Stimulated activated naive B cell treated with anti-CD40 and anti-IgM and Interleukin-4, amounts not matched to agents 10 μg/mL and 1 μg/mL and 100 μg/mL, for 72 hours (primary cell): ENCODE data around the gene GJC1.
A peak's percentile ranks its signal among the peaks of the same experiment; 100 is the strongest.
"Not testable (repeated sequence)": the region's sequence is repeated elsewhere in the genome, so short reads cannot be mapped to it uniquely, and the experiment has no call there.

Source experiments
- ATAC-seq, 2 donors: fragments of 150-1000 bp; cut with Tn5 transposase; replicated peaks; 2 replicates each; pipeline ENCODE4 v1.10.0; 2021; ENCODE audit warnings: moderate library complexity in 1 of 2
- DNase-seq: peaks from one replicate; pipeline ENCODE4 v3.0.0; 2021
- H3K27ac Mint-ChIP-seq: one replicate; pipeline ENCODE4 v1.8.0; 2022; ENCODE audit warnings: mild to moderate bottlenecking, mixed read lengths
- H3K27me3 Mint-ChIP-seq, 2 donors: one replicate each; pipeline ENCODE4 v1.8.0; 2022; ENCODE audit warnings: mixed read lengths in 2 of 2
- H3K36me3 Mint-ChIP-seq, 2 donors: one replicate each; pipeline ENCODE4 v1.8.0; 2022; ENCODE audit warnings: mixed read lengths in 2 of 2, mild to moderate bottlenecking in 1 of 2
- H3K4me1 Mint-ChIP-seq, 2 donors: one replicate each; pipeline ENCODE4 v1.8.0; 2022; ENCODE audit warnings: mixed read lengths in 2 of 2, mild to moderate bottlenecking in 1 of 2
- H3K4me3 Mint-ChIP-seq, 2 donors: one replicate each; pipeline ENCODE4 v1.8.0; 2022; ENCODE audit warnings: mild to moderate bottlenecking in 2 of 2, mixed read lengths in 2 of 2, moderate library complexity in 1 of 2
- H3K9me3 Mint-ChIP-seq, 2 donors: one replicate each; pipeline ENCODE4 v1.8.0; 2022; ENCODE audit warnings: mixed read lengths in 2 of 2, mild to moderate bottlenecking in 1 of 2

GJC1 gene

DNA sequence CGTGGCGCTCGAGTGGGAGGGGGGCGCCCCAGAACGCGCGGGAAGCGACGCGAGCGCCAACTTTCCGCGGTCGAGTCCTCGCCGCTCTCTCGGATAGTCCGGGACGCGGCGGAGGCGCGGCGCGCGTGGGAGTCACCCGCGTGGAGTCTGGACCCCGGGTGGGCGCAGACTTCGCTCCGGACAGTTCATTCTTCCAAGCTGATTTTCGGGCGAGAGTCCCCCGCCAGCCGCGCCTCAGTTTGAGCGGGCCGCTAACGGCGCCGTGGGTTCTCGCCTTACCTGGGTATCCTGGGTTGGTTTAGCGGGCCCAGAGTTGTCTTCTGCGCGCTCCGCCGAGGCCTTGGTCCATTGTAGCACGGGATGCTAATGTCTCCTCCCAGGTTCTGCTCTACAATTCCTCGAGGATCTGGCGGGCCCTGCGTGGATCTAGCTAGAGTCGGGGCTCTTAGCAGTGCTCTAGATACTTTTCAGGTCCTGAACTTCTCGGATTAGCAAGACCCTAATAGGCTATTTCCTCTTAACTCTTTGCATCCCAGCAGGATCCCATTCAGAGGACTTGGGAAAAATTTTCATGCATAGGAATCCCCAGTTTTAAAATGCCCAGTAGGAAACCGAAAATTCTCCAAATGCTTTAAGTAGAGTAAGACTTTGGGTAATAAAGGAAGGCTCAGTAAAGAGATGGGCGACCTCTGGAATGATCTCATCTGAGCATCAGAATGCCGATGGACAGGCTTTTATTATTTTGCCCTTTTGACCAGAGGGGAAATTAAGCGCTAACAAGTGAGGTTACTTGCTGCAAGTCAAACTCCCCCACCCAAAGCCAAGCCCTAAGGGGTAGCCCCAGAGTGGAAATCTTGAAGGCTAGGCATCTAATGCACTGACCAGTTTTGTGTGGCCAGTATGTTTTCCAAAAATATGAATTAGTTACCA, 537 bp upstream of the GJC1 start:
- H3K9me3 Mint-ChIP-seq, result no peaks in the 10 kb centered on the region
- H3K27ac Mint-ChIP-seq, result peak overlapping the region; percentile 47
- ATAC-seq (peak; percentile 42 to 44), DNase-seq (no peak)
- H3K4me1 Mint-ChIP-seq, result peaks cover 8 to 16% of the 10 kb centered on the region in 2 donors
- H3K36me3 Mint-ChIP-seq, result no peaks in the 10 kb centered on the region
- H3K27me3 Mint-ChIP-seq, result peaks cover 41 to 60% of the 10 kb centered on the region in 2 donors
- H3K4me3 Mint-ChIP-seq, result peak overlapping the region; percentile 70 to 71

DNA sequence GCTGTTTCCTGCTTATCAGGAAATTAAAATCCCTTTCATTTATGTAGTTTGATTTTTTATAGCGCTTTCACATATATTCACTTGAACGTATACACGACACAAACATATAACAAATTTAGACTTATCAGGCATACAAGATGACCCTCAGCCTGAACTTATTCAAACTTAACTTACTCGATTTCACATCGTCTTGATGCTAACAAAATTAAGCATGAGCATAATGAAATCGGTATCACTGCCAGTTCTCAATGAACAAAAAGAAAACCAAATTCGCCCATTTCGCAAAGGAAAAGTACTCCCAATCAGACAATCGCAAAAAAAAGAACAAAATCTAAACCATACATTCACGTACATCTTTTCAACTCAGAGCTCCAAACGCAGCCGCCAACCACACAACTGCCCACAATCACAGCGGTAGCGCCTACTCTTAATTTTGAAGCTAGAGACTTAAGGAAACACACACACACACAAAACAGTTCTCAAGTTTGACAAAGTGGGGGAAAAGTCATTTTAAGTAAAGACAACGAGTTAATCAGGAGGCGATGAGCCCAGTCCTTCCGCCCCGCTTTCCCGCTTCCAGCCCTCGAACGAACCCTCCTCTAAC, 1.1 kb downstream of the GJC1 start:
- H3K4me1 Mint-ChIP-seq, result peaks cover 8 to 16% of the 10 kb centered on the region in 2 donors
- peaks cover 36 to 45% of the 10 kb centered on the region in 2 donors for H3K27me3 Mint-ChIP-seq
- no peaks in the 10 kb centered on the region for H3K36me3 Mint-ChIP-seq
- ATAC-seq (peak; percentile 8 to 20), DNase-seq (no peak)
- peak overlapping the region; percentile 20 for H3K27ac Mint-ChIP-seq
- no peaks in the 10 kb centered on the region for H3K9me3 Mint-ChIP-seq
- H3K4me3 Mint-ChIP-seq, result peak overlapping the region; percentile 79 to 86

DNA sequence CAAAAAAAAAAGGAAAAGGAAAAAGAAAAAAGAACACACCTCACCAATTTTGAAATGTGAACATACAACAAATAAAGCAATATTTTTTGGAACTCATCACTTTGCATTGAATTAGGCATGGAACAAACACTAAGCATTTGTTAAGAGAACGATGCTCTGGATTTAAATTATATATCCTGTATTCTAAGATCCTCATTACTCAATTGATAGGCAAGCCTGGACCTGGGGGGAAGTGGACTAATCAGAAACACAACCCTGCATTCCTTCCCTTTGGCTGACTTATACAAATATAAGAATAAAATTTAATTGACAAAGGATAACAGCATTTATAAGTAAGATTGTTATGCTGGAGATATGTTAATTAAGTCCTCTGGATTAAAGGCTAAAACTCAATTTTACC, 2.2 kb downstream of the GJC1 start:
- Mint-ChIP-seq H3K36me3 (no peaks in the 10 kb centered on the region), H3K4me3 (no peak overlapping the region), H3K9me3 (no peaks in the 10 kb centered on the region), H3K27ac (no peak overlapping the region), H3K27me3 (peaks cover 32 to 44% of the 10 kb centered on the region in 2 donors), H3K4me1 (peaks cover 8 to 16% of the 10 kb centered on the region in 2 donors)
- DNase-seq (no peak), ATAC-seq (no peak)

DNA sequence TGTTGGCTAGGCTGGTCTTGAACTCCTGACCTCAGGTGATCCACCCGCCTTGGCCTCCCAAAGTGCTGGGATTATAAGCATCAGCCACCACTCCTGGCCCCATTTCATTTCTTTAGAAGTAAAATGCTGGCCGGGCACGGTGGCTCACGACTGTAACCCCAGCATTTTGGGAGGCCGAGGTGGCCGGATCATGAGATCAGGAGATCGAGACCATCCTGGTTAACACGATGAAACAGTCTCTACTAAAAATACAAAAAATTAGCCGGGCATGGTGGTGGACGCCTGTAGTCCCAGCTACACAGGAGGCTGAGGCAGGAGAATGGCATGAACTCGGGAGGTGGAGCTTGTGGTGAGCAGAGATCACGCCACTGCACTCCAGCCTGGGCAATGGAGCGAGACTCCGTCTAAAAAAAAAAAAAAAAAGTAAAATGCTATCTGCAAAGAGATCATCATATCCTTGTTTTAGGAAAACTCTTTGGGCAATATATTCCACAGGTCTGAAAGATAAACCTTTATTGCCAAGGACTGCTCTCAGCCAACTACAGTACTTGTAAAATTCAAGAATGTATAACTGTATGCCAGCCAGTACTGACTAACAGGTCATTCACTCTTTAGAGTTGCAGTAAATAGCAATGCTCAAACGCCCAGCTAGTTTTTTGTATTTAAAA, 3.8 kb downstream of the GJC1 start:
- Mint-ChIP-seq H3K4me1 (peaks cover 8 to 16% of the 10 kb centered on the region in 2 donors), H3K9me3 (no peaks in the 10 kb centered on the region), H3K4me3 (no peak overlapping the region), H3K36me3 (no peaks in the 10 kb centered on the region), H3K27ac (no peak overlapping the region), H3K27me3 (peaks cover 27 to 36% of the 10 kb centered on the region in 2 donors)
- ATAC-seq (no peak), DNase-seq (no peak)

DNA sequence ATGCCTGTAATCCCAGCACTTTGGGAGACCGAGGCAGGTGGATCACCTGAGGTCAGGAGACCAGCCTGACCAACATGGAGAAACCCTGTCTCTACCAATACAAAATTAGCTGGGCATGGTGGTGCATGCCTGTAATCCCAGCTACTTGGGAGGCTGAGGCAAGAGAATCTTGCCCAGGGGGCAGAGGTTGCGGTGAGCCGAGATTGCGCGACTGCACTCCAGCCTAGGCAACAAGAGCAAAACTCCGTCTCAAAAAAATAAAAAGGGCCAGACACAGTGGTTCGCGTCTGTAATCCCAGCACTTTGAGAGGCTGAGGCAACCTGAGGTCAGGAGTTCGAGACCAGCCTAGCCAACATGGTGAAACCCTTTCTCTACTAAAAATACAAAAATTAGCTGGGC, 4.9 kb downstream of the GJC1 start:
- not testable (repeated sequence) for H3K36me3 Mint-ChIP-seq, H3K27ac Mint-ChIP-seq, DNase-seq, H3K4me3 Mint-ChIP-seq, ATAC-seq, H3K9me3 Mint-ChIP-seq
- peaks cover 22 to 27% of the 10 kb centered on the region in 2 donors for H3K27me3 Mint-ChIP-seq
- peaks cover 6 to 11% of the 10 kb centered on the region in 2 donors for H3K4me1 Mint-ChIP-seq

DNA sequence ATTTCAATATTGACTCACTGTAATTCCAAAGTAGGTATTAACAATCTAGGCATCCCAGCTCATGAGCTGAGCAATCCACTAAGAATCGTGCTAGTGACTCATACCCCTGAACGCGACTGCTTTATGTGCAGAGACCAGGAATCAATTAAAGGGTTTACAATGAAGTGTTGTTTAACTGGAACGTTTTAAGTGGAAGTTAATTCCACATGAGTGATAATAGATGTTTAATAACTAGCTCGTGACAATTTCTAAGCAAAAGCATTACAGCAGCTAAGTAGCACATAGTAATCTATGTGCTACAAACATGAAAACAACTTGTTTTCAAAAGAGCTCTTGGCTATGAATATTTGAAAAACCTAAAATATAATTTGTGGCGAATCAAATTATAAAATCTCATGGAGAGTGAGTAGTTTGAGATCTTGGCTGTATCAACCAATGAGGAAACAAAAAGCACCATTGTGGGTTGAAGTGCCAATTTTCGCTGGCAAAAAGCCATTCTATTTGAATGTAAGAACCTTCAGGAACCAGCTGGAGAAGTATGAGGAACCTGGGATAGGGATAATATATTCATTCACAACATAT, 9.4 kb downstream of the GJC1 start:
- Mint-ChIP-seq H3K9me3 (no peaks in the 10 kb centered on the region), H3K27ac (no peak overlapping the region), H3K27me3 (peaks cover 5% of the 10 kb centered on the region in 2 donors), H3K4me1 (no peaks in the 10 kb centered on the region), H3K4me3 (no peak overlapping the region), H3K36me3 (no peaks in the 10 kb centered on the region)
- DNase-seq, result no peak
- ATAC-seq, result no peak

DNA sequence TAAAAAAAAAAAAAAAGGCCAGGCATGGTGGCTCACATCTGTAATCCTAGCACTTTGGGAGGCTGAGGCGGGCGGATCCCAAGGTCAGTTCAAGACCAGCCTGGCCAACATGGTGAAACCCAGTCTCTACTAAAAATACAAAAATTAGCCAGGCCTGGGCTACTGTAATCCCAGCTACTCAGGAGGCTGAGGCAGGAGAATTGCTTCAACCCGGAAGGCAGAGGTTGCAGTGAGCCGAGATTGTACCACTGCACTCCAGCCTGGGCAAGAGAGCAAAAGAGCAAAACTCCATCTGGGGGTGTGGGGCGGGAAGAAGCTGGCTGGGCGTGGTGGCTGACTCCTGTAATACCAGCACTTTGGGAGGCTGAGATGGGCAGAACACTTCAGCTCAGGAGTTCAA, 11.6 kb downstream of the GJC1 start:
- ATAC-seq, H3K4me3 Mint-ChIP-seq, H3K36me3 Mint-ChIP-seq, H3K9me3 Mint-ChIP-seq, H3K4me1 Mint-ChIP-seq, H3K27me3 Mint-ChIP-seq, H3K27ac Mint-ChIP-seq, DNase-seq: not testable (repeated sequence)

DNA sequence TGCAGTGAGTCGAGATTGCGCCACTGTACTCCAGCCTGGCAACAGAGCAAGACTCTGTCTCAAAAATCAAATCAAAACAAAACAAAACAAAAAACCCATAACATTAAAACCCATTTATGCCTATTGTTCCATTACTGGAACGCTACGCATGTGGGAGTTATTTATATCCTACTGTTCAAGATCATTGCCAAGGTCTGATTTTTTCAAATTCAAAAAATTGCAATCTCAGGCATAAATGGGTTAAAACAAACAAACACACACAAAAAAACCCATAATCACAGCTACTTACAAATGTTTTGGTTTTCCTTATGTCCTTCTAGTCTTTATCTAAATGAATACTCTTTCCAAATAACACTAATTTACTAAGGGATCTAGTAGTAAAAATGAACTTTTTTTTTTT, 17.8 kb downstream of the GJC1 start:
- Mint-ChIP-seq H3K4me3 (no peak overlapping the region), H3K9me3 (no peaks in the 10 kb centered on the region), H3K4me1 (no peaks in the 10 kb centered on the region), H3K36me3 (no peaks in the 10 kb centered on the region), H3K27ac (no peak overlapping the region), H3K27me3 (no peaks in the 10 kb centered on the region)
- no peak for ATAC-seq
- DNase-seq, result no peak

DNA sequence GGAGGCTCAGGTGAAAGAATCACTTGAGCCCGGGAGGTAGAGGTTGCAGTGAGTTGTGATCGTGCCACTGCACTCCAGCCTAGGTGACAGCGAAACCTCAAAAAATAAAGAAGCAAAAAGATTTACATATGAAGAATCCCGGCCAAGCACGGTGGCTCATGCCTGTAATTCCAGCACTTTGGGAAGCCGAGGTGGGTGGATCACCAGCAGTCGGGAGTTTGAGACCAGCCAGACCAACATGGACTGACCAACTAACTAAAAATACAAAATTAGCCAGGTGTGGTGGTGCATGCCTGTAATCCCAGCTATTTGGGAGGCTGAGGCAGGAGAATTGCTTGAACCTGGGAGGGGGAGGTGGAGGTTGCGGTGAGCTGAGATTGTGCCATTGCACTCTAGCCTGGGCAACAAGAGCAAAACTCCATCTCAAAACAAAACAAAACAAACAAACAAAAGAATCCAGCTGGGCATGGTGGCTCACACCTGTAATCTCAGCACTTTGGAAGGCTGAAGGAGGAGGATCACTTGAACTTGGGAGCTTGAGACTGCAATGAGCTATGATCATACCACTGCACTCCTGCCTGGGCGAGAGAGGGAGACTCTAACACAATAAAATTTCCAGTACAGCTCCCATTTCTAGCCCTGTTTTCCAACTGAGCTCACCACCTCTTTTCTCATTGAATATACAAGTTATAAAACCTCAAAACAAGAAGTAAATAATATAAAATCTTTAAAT, 21.3 kb downstream of the GJC1 start:
- not testable (repeated sequence) for DNase-seq, H3K36me3 Mint-ChIP-seq, ATAC-seq, H3K27me3 Mint-ChIP-seq, H3K4me3 Mint-ChIP-seq, H3K9me3 Mint-ChIP-seq, H3K27ac Mint-ChIP-seq, H3K4me1 Mint-ChIP-seq

DNA sequence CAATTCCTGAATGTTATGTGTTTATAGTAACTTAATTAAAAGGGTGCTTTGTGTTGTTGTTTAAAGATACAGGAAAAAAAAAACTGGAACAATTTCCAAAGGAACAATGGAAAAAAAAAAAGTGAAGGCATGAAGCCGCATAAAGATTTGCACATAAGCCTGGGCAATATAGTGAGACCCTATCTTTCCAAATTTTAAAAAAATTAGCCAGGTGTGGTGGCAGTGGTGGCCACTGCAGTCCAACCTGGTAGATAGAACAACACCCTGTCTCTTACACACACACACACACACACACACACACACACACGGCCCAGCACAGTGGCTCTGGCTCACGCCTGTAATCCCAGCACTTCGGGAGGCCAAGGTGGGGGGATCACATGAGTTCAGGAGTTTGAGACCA, 21.9 kb downstream of the GJC1 start:
- ATAC-seq (no peak), DNase-seq (no peak)
- Mint-ChIP-seq H3K4me1 (no peaks in the 10 kb centered on the region), H3K27me3 (no peaks in the 10 kb centered on the region), H3K36me3 (no peaks in the 10 kb centered on the region), H3K27ac (no peak overlapping the region), H3K9me3 (no peaks in the 10 kb centered on the region), H3K4me3 (no peak overlapping the region)

DNA sequence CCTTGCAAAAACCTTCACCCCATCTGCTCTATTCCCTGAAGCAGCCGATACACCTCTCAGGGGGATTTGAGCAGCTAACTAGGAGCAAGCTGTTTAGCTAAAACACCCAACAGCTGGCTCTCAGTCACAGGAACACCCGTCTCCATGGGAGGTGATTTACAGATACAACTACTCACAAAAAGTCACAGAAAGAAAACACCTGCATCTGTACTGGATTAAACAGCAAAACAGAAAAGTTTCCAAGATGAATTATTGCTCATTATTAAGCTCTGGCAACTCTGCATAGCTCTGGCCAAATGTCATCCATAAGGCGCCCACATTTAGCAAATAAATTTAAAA, 22.3 kb downstream of the GJC1 start:
- ATAC-seq (no peak), DNase-seq (no peak)
- Mint-ChIP-seq H3K36me3 (no peaks in the 10 kb centered on the region), H3K4me3 (no peak overlapping the region), H3K27ac (no peak overlapping the region), H3K4me1 (no peaks in the 10 kb centered on the region), H3K27me3 (no peaks in the 10 kb centered on the region), H3K9me3 (no peaks in the 10 kb centered on the region)

DNA sequence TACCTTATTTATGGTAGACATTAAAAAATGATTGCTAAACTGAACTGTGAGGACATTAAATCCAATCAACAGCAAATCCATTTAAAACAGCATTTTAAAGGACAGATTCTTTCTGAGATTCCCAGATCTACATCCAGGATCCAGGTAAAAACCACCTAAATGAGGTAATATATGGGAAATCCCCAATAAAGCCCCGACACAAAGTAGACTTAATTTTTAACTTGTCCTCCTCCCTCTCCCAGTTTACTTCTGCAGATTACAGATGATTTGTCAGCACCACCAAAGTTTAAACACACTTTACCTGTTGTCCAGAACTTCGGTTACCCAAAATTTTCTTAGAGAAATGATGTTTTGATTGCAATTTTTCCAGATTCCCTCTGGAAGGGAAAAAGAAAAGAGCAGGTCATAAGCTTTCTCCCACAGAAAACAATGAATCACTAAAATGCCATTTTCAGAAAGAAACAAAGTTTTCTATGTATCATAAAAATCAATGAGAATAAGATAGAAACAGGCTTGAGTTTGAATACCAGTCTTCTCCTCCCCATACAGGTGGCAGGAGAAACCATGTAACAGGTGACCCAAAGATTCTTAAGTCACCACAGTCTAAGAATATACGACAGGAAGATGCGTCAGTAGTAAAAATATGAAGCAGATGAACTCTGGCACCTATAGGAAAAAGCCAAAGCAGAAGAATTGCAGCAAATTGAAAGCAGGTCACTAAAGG, 22.8 kb downstream of the GJC1 start:
- H3K9me3 Mint-ChIP-seq, result no peaks in the 10 kb centered on the region
- no peak for DNase-seq
- H3K4me1 Mint-ChIP-seq, result no peaks in the 10 kb centered on the region

DNA sequence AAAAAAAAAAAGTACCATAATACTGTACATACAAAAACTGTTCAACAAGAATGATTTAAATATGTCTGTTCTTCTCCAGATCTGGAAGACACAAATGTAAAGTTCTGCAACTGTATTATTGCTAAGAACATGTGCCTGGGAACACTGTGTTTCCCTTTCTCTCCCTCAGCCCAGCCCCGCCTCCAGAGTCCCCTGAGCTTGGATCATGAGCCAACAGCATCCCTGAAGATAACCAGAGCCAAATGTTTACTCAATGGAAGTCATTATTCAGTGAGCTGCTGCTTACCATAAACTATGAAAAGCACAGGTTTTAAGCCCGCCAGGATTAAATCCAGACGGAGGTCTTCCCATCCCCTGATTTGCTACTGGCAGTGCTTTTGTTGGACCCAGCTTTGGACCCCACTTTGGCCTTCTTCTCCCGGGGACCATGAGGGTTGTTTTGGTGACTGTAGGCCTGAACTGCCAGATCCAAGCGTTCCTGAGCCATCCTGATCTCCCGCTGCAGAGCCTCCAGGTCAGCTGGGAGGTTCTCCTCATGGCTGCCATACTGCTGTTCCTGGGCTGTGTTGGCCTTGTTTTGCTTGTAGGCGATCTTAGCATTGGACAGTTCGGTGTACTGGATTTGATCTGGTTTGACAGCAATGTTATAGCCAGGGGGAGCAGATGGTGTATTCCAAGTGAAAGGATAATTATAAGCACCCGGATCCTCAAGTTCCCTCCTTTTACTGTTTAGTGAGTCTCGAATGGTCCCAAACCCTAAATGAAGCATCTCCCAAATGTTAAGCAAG, 25.6 kb downstream of the GJC1 start:
- Mint-ChIP-seq H3K9me3 (no peaks in the 10 kb centered on the region), H3K27me3 (no peaks in the 10 kb centered on the region), H3K4me3 (no peak overlapping the region), H3K36me3 (no peaks in the 10 kb centered on the region), H3K27ac (no peak overlapping the region), H3K4me1 (no peaks in the 10 kb centered on the region)
- DNase-seq (no peak), ATAC-seq (no peak)

More for the DNA sequence above, 22.8 kb downstream of the GJC1 start:
- no peaks in the 10 kb centered on the region for H3K36me3 Mint-ChIP-seq
- no peak for ATAC-seq
- no peaks in the 10 kb centered on the region for H3K27me3 Mint-ChIP-seq
- no peak overlapping the region for H3K4me3 Mint-ChIP-seq
- H3K27ac Mint-ChIP-seq, result no peak overlapping the region
